Measurements from ENCODE around the gene UBE2F. TPM values are rescaled to one million over a fixed set of nuclear protein-coding genes. Genes with fewer than 3 reads are reported as not detected.

The UBE2F gene
- polyA plus RNA-seq, 1 of the 3 experiments (the other 2 are of a cell fraction): 56.9 TPM

DNA sequence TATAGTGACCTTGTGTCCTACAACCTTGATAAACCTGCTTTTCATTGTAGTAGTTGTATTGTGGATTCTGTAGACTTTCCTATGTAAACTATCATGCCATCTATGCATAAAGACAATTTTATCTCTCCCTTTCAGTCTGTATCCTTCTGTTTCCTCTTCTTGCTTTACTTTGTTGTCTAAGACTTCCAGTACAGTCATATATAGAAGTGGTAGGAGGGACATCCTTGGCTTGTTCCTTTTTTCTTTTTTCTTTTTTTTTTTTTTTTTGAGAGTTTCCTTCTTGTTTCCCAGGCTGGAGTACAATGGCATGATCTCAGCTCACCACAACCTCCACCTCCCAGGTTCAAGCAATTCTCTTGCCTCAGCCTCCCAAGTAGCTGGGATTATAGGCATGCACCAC is 39.7 kb downstream of the UBE2F start:
- H3K79me2 ChIP-seq (ENCODE audit: insufficient read depth): peaks cover 27% of the 10 kb centered on the region
- no peak overlapping the region for H2AFZ ChIP-seq (ENCODE audit: low read depth)
- no peaks in the 10 kb centered on the region for H3F3A ChIP-seq (replicated peaks; ENCODE audit: insufficient read depth)
- no peak overlapping the region for H3K9ac ChIP-seq
- H3K9me3 ChIP-seq: no peaks in the 10 kb centered on the region
- H4K20me1 ChIP-seq (ENCODE audit: insufficient read depth): no peaks in the 10 kb centered on the region
- H3K36me3 ChIP-seq (replicated peaks in 1 of 2; ENCODE audit: control insufficient read depth in 1 of 2, insufficient read depth in 2 of 2, low read length in 1 of 2): peaks cover 7 to 22% of the 10 kb centered on the region in 2 experiments
- no peak for TF ChIP-seq JUND (IDR thresholded peaks at IDR 0.05)
- no peaks in the 10 kb centered on the region for H3K27me3 ChIP-seq (ENCODE audit: insufficient read depth)
- CTCF ChIA-PET: interaction anchor here (0.9 to 1.0 kb wide), 2 partner anchors 9 to 28 kb away, joined by 3 read pairs; no protein-coding TSS in a partner anchor
- DNase-seq: no peak
- H3K4me1 ChIP-seq (ENCODE audit: control insufficient read depth in 1 of 2, insufficient read depth in 2 of 2, low read depth in 1 of 2, low read length in 1 of 2): no peaks in the 10 kb centered on the region; a peak in 1 of 4 replicates
- no peak overlapping the region for H3K4me3 ChIP-seq (ENCODE audit: low read depth in 2 of 2, low read length in 1 of 2)
- H3K4me2 ChIP-seq: no peak overlapping the region
- H3K27ac ChIP-seq (ENCODE audit: low read depth in 2 of 2, low read length in 1 of 2): no peak overlapping the region
- H3K9me2 ChIP-seq: no peaks in the 10 kb centered on the region
- POLR2A ChIA-PET: no interaction called here

DNA sequence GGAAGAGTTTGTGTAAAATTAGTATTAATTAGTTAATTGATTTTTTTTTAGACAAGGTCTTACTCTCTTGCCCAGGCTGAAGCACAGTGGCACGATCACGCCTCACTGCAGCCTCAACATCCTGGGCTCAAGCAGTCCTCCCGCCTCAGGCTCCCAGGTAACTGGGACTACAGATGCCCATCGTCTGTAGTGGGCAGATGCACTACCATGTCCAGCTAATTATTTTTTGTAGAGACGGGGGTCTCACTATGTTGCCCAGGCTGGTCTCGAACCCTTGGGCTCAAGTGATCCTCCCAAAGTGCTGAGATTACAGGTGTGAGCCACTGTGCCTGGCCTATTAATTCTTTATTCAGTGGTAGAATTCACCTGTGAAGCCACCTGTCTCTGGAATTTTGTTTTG is 41.1 kb downstream of the UBE2F start:
- Histone ChIP-seq H3K9me3 (no peaks in the 10 kb centered on the region), H3K4me1 (ENCODE audit: control insufficient read depth in 1 of 2, insufficient read depth in 2 of 2, low read depth in 1 of 2, low read length in 1 of 2) (peaks cover 0 to 2% of the 10 kb centered on the region in 2 experiments; a peak in 1 of 4 replicates)

GRCh38 chr2:238009563-238009962 is 42.7 kb downstream of the UBE2F start:
- Histone ChIP-seq H2AFZ (ENCODE audit: low read depth) (no peak overlapping the region), H3F3A (replicated peaks; ENCODE audit: insufficient read depth) (no peaks in the 10 kb centered on the region), H3K27me3 (ENCODE audit: insufficient read depth) (no peaks in the 10 kb centered on the region), H3K9me2 (no peaks in the 10 kb centered on the region), H4K20me1 (ENCODE audit: insufficient read depth) (no peaks in the 10 kb centered on the region), H3K9ac (no peak overlapping the region), H3K36me3 (replicated peaks in 1 of 2; ENCODE audit: control insufficient read depth in 1 of 2, insufficient read depth in 2 of 2, low read length in 1 of 2) (peaks cover 11 to 12% of the 10 kb centered on the region in 2 experiments), H3K4me1 (ENCODE audit: control insufficient read depth in 1 of 2, insufficient read depth in 2 of 2, low read depth in 1 of 2, low read length in 1 of 2) (peaks cover 0 to 10% of the 10 kb centered on the region in 2 experiments; a peak in 1 of 4 replicates), H3K4me2 (no peak overlapping the region), H3K9me3 (no peaks in the 10 kb centered on the region), H3K79me2 (ENCODE audit: insufficient read depth) (peaks cover 27% of the 10 kb centered on the region), H3K27ac (ENCODE audit: low read depth in 2 of 2, low read length in 1 of 2) (no peak overlapping the region), H3K4me3 (ENCODE audit: low read depth in 2 of 2, low read length in 1 of 2) (no peak overlapping the region)
- POLR2A ChIA-PET: no interaction called here
- DNase-seq: no peak
- TF ChIP-seq SIN3A (IDR thresholded peaks at IDR 0.05; ENCODE audit: borderline replicate concordance, low read depth, low read length): no peak
- TF ChIP-seq NFIC (IDR thresholded peaks at IDR 0.05; ENCODE audit: borderline replicate concordance): no peak
- TF ChIP-seq USF2 (IDR thresholded peaks at IDR 0.05; ENCODE audit: borderline replicate concordance, low read depth, low read length): no peak
- TF ChIP-seq FOSL2 (IDR thresholded peaks at IDR 0.05; ENCODE audit: borderline replicate concordance, low read depth): no peak
- TF ChIP-seq MEF2A (IDR thresholded peaks at IDR 0.05; ENCODE audit: borderline replicate concordance, low read depth): no peak
- no peak for TF ChIP-seq NRF1 (IDR thresholded peaks at IDR 0.05; ENCODE audit: low read depth, low read length)
- no peak for TF ChIP-seq GATA2 (CRISPR knock-in tag; IDR thresholded peaks at IDR 0.05)
- TF ChIP-seq TCF12 (IDR thresholded peaks at IDR 0.05): no peak
- TF ChIP-seq EP300 (IDR thresholded peaks at IDR 0.05; ENCODE audit: borderline replicate concordance in 1 of 2, low read depth in 1 of 2, low read length in 1 of 2): no peak
- TF ChIP-seq FOXJ3 (CRISPR knock-in tag; IDR thresholded peaks at IDR 0.05): no peak
- TF ChIP-seq, protein P1, sequence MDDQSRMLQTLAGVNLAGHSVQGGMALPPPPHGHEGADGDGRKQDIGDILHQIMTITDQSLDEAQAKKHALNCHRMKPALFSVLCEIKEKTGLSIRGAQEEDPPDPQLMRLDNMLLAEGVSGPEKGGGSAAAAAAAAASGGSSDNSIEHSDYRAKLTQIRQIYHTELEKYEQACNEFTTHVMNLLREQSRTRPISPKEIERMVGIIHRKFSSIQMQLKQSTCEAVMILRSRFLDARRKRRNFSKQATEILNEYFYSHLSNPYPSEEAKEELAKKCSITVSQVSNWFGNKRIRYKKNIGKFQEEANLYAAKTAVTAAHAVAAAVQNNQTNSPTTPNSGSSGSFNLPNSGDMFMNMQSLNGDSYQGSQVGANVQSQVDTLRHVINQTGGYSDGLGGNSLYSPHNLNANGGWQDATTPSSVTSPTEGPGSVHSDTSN (IDR thresholded peaks at IDR 0.05): no peak
- CTCF ChIA-PET: interaction anchor here (0.6 kb wide), 1 partner anchor 38 kb away, joined by 3 read pairs; no protein-coding TSS in a partner anchor
- WGBS (ENCODE audit: low lambda C conversion rate): 100% methylated on average over 2 of the region's 2 CpGs

More for the DNA sequence above, 41.1 kb downstream of the UBE2F start:
- Histone ChIP-seq H3K79me2 (ENCODE audit: insufficient read depth) (peaks cover 27% of the 10 kb centered on the region), H3K9me2 (no peaks in the 10 kb centered on the region), H3K4me2 (no peak overlapping the region), H3K4me3 (ENCODE audit: low read depth in 2 of 2, low read length in 1 of 2) (no peak overlapping the region), H3F3A (replicated peaks; ENCODE audit: insufficient read depth) (no peaks in the 10 kb centered on the region), H2AFZ (ENCODE audit: low read depth) (no peak overlapping the region), H3K36me3 (replicated peaks in 1 of 2; ENCODE audit: control insufficient read depth in 1 of 2, insufficient read depth in 2 of 2, low read length in 1 of 2) (peaks cover 7 to 24% of the 10 kb centered on the region in 2 experiments), H3K27ac (ENCODE audit: low read depth in 2 of 2, low read length in 1 of 2) (no peak overlapping the region), H3K9ac (no peak overlapping the region), H4K20me1 (ENCODE audit: insufficient read depth) (no peaks in the 10 kb centered on the region), H3K27me3 (ENCODE audit: insufficient read depth) (no peaks in the 10 kb centered on the region)
- ChIA-PET POLR2A (no interaction called here), CTCF (no interaction called here)
- DNase-seq: no peak
- 80% methylated on average over 5 of the region's 6 CpGs for WGBS (ENCODE audit: low lambda C conversion rate)
- TF ChIP-seq USF1 (IDR thresholded peaks at IDR 0.05; ENCODE audit: borderline replicate concordance, low read depth): no peak
- no peak for TF ChIP-seq TCF12 (IDR thresholded peaks at IDR 0.05)
- TF ChIP-seq YY1 (IDR thresholded peaks at IDR 0.05; ENCODE audit: low read depth): no peak
- no peak for TF ChIP-seq SMC3 (IDR thresholded peaks at IDR 0.05; ENCODE audit: low read depth, low read length)
- TF ChIP-seq, protein P2, sequence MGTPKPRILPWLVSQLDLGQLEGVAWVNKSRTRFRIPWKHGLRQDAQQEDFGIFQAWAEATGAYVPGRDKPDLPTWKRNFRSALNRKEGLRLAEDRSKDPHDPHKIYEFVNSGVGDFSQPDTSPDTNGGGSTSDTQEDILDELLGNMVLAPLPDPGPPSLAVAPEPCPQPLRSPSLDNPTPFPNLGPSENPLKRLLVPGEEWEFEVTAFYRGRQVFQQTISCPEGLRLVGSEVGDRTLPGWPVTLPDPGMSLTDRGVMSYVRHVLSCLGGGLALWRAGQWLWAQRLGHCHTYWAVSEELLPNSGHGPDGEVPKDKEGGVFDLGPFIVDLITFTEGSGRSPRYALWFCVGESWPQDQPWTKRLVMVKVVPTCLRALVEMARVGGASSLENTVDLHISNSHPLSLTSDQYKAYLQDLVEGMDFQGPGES (IDR thresholded peaks at IDR 0.05; ENCODE audit: low read depth, low read length): no peak
